GM19351 (cell line): ENCODE results near the gene NPAS3.

ENCODE experiments used
- ATAC-seq: cut with Tn5 transposase; IDR thresholded peaks from one replicate; pipeline ENCODE4 v1.9.1; 2021; ENCODE audit warnings: mild to moderate bottlenecking, moderate library complexity; ENCODE audit not compliant: unreplicated experiment

NPAS3 gene

DNA sequence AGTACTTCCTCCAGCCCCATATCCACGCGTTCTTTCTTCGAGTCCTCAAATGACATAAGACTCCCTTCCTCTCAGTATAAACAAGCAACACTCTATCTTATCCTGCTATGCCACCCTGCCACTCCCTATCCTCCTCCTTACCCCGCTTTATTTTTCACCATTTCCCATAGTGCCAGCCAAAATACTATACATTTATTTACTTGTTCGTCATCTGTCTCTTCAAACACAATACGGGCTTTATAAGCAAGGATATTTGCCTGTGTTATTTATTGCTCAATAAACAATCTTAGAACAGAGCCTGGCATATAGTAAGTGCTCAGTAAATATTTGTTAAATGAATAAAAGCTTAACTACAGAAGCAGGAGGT is 567.3 kb downstream of the NPAS3 start:
- ATAC-seq: no peak

- no peak for ATAC-seq
These were observed 569.7 kb downstream of the NPAS3 start for GRCh38 chr14:33508126-33509062.

DNA sequence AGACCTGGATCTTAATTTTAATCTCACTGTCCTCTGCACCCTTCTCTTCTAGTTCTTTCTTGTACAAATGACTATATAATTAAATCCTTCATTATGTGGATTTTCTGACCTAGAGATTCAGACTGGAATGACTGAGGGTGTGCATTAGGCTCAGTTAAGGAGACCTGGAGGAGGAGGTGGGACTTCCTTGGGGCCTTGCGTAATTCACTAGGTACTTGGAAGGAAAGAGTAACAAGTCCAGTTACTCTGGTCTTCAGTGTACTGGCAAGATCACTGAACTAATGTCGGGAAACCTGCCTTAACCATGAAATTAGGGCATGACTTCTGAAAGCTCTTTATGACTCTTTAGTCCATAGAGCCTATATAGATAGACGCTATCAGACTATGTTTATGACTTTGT is 570.8 kb downstream of the NPAS3 start:
- ATAC-seq: no peak

- no peak for ATAC-seq
These were observed 571.4 kb downstream of the NPAS3 start for GRCh38 chr14:33510063-33510481.

GRCh38 chr14:33510991-33511390 is 572.3 kb downstream of the NPAS3 start:
- no peak for ATAC-seq

DNA sequence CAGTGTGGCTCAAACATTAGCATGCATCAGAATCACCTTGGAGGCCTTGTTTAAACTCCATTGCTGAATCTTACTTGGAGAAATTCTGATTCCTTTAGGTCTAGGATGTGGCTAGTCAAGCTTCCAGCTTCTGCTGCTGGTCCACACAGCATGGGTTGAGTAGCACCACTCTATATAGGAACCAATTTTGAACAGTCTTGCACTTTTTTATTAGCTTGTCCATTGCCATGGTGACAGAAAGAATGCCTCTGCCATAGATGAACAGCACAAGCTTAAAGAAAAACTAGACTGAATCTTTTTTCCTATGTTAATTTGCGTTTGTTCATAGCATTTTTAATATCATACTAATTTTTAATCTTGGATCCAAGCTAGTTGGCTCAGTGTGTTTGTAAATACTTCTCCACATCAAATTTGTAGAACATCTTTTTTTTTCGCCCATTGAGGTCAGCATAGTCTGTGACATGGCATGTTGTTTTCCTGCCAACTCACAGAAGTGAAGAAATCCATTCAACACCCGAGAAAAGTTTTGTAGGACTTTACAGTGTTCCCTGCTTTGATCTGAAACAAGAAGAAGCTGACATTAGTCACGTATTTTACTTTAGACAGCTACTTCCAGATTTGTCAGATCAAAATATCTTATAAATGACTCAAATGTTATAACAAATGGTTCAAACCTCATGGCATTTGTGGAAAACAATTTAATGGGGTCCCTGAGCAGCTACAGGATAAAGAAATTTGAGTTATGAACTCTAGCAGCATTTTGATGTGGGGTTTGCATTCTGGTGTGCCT is 573.4 kb downstream of the NPAS3 start:
- ATAC-seq: no peak

DNA sequence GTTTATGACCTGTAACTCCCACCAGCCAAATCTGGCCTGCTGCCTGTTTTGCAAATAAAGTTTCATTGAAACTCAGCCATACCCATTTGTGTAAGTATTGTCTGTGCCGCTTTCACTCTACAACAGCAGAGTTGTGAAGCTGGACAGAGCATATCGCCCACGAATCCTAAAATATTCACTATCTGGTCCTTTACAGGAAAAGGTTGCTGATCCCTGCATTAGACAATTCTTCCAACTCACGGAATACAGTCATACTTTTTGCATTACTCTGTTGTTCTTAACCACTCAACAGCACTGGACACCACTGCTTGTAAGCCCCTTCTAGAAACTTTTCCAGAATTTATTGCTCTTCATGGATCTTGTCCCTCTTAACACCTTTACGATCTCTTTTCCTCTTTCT is 576.8 kb downstream of the NPAS3 start:
- no peak for ATAC-seq

DNA sequence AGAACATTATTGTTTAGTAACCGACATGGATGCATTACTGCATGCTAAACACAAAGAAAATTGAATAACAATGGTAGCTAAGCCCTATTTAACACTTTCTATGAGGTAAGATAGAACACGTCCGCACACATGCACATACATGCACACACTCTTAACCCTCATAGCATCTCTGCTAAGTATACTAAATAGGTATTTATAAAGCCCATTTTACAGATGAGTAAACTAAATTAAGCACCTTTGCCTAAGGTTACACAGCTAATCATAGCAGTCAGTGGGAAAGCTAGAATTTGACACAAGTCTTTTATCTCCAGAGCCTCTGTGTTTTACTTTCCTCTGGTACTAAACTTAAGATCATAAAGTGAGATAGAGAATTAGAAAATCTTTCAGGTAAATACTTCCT is 577.2 kb downstream of the NPAS3 start:
- ATAC-seq: no peak

GRCh38 chr14:33516898-33517436 is 578.3 kb downstream of the NPAS3 start:
- no peak for ATAC-seq

DNA sequence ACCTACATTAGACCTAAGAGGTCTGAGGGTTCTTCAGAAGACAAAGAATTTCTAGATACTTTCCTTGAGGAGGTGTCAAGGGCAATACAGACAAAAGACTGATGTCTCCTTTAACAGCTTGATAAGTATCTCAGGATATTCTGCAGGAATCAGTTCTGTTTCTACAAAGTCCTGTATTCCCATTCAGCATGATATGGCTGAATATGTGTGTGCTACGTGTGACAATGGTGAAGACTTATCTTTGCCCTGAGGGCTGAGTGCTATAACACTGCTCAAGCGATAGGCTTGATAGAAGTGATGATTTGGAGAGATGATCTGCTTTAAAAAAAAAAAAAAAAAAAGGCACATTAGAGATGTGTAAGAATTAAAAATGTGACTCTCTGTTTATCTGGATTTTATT is 582.5 kb downstream of the NPAS3 start:
- no peak for ATAC-seq

- no peak for ATAC-seq
These were observed 585.6 kb downstream of the NPAS3 start for GRCh38 chr14:33524244-33524643.

GRCh38 chr14:33525626-33526025 is 586.9 kb downstream of the NPAS3 start:
- ATAC-seq: no peak

GRCh38 chr14:33527023-33527634 is 588.5 kb downstream of the NPAS3 start:
- ATAC-seq: no peak

- no peak for ATAC-seq
These were observed 590.0 kb downstream of the NPAS3 start for GRCh38 chr14:33528655-33529054.

- ATAC-seq: no peak
These were observed 591.4 kb downstream of the NPAS3 start for GRCh38 chr14:33529787-33530757.

DNA sequence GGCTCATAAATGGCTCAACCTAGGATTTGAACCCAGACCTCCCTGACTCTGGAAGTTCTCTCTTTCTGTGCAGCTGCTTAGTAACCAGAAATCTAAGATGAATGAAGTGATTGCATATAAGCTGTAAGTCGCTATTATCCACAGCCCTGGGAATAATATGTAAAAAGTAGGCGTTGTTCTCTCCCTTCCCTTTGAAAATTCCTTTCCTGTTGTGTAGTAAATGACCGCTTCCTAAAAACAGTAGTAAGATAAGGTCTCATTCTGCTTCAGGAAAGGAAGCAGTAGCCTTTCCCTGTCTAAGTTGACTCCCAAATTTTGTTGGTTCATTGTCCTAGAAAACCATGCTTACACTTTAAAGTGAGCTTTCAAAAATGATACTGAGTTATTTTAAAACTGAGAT is 593.9 kb downstream of the NPAS3 start:
- ATAC-seq: no peak

GRCh38 chr14:33534104-33534503 is 595.4 kb downstream of the NPAS3 start:
- ATAC-seq: no peak

DNA sequence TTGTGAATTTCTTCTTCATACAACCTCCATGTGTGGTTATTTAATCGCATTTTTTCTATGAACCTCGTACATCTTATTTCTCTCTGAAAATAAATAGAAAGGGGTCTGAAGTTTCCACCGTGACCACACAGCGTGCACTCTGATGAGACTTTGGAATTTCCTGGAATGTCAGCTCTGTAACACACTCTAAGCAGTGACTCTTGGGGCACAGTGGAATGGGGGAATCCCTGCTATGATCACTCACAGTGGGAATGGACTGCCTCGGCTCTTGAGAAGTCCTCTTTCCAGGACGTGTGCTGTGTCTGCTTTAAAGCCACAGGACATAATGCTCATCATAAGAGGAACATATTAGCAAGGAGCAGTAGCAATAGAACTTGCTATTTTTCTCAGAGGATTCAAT is 596.0 kb downstream of the NPAS3 start:
- ATAC-seq: no peak

GRCh38 chr14:33539918-33540357 is 601.3 kb downstream of the NPAS3 start:
- no peak for ATAC-seq

- no peak for ATAC-seq
These were observed 602.5 kb downstream of the NPAS3 start for GRCh38 chr14:33541171-33541570.
